Adrenal gland (tissue), 5 donors: Measurements from ENCODE around the gene TFCP2L1.

Experiments used
- CTCF ChIP-seq, 6 experiments: fragments of 450-650 bp in 4 of 6; fragments of 200-600 bp in 2 of 6; sonication (generic) in 1 of 6; IDR thresholded peaks; 1 replicate in 5 of 6; 2 replicates in 1 of 6; pipeline versions ENCODE4 v1.5.1 to v1.8.0; 2016 to 2021; ENCODE audit warnings: antibody characterized with exemption in 6 of 6, mild to moderate bottlenecking in 2 of 6, moderate library complexity in 1 of 6
- POLR2A ChIP-seq, 2 donors: fragments of 450-650 bp; IDR thresholded peaks; one replicate each; pipeline ENCODE4 v1.6.1; 2017; ENCODE audit warnings: antibody characterized with exemption in 2 of 2, mild to moderate bottlenecking in 2 of 2, moderate library complexity in 1 of 2
- donor health status: DM: no; HTN: no; CAD: no.

GRCh38 chr2:121173806-121174205 lies 111.2 kb downstream of the TFCP2L1 start:
- TF ChIP-seq CTCF (IDR thresholded peaks at IDR 0.05) (no peak), POLR2A (IDR thresholded peaks at IDR 0.05) (no peak)
